ENCODE measurements around the gene TDRD7. TPM values are rescaled to one million over a fixed set of nuclear protein-coding genes. Genes with fewer than 3 reads are reported as not detected.

Gene TDRD7
- total and polyA plus RNA-seq, 2 of the 13 experiments (the other 11 are each of a cell fraction or from before 2014, with no cell fraction given): 9.8 to 15.5 TPM

DNA sequence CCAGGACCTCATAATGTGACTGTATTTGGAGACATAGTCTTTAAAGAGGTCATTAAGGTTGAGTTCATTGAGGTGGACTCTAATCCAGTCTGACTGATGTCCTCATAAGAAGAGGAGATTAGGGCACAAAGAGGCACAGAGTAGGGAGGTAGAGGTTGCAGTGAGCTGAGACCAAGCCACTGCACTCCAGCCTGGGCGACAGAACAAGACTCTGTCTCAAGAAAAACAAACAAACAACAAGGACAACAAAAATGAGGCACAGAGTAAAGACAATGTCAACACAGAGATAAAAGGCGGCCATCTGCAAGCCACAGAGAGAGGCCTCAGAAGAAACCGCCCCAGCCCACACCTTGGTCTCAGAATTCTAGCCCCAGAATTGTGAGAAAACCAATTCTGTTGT is 17.0 kb upstream of the TDRD7 start (continued):
- TF ChIP-seq ZNF619 (CRISPR knock-in tag; IDR thresholded peaks at IDR 0.05) (no peak), HOXA9 (CRISPR knock-in tag; IDR thresholded peaks at IDR 0.05; ENCODE audit: borderline replicate concordance) (no peak), EP300 (IDR thresholded peaks at IDR 0.05; ENCODE audit: low read depth in 2 of 2, low read length in 2 of 2) (peak in 1 of 2 experiments; percentile 86; a peak in 2 of 4 replicates), EP300 (CRISPR knock-in tag; IDR thresholded peaks at IDR 0.05; ENCODE audit: borderline replicate concordance) (peak; percentile 75; the same call in 1 of the 2 replicates), ZNF776 (CRISPR knock-in tag; IDR thresholded peaks at IDR 0.05) (no peak), TAF15 (IDR thresholded peaks at IDR 0.05; ENCODE audit: low read depth, low read length, poor library complexity, severe bottlenecking) (no peak), ELF1 (CRISPR knock-in tag; IDR thresholded peaks at IDR 0.05) (no peak), ZNF552 (CRISPR knock-in tag; IDR thresholded peaks at IDR 0.05; ENCODE audit: borderline replicate concordance) (no peak), ELF4 (CRISPR knock-in tag; IDR thresholded peaks at IDR 0.05; ENCODE audit: borderline replicate concordance) (no peak), GATAD1 (CRISPR knock-in tag; IDR thresholded peaks at IDR 0.05) (0 out of 2 replicates have a peak, but pooled peaks have one; percentile 27), MIER3 (CRISPR knock-in tag; IDR thresholded peaks at IDR 0.05; ENCODE audit: borderline replicate concordance) (peak; percentile 60; the same call in 1 of the 2 replicates), PCBP2 (optimal IDR thresholded peaks at IDR 0.05; ENCODE audit: low read depth, low read length, poor library complexity, severe bottlenecking) (no peak), DPF2 (CRISPR knock-in tag; IDR thresholded peaks at IDR 0.05; ENCODE audit: borderline replicate concordance, low read depth) (peak; percentile 58; the same call in 1 of the 2 replicates), CHD4 (IDR thresholded peaks at IDR 0.05; ENCODE audit: borderline replicate concordance, low read length) (no peak), NFYC (CRISPR knock-in tag; IDR thresholded peaks at IDR 0.05) (no peak)
- TF ChIP-seq, protein P1, sequence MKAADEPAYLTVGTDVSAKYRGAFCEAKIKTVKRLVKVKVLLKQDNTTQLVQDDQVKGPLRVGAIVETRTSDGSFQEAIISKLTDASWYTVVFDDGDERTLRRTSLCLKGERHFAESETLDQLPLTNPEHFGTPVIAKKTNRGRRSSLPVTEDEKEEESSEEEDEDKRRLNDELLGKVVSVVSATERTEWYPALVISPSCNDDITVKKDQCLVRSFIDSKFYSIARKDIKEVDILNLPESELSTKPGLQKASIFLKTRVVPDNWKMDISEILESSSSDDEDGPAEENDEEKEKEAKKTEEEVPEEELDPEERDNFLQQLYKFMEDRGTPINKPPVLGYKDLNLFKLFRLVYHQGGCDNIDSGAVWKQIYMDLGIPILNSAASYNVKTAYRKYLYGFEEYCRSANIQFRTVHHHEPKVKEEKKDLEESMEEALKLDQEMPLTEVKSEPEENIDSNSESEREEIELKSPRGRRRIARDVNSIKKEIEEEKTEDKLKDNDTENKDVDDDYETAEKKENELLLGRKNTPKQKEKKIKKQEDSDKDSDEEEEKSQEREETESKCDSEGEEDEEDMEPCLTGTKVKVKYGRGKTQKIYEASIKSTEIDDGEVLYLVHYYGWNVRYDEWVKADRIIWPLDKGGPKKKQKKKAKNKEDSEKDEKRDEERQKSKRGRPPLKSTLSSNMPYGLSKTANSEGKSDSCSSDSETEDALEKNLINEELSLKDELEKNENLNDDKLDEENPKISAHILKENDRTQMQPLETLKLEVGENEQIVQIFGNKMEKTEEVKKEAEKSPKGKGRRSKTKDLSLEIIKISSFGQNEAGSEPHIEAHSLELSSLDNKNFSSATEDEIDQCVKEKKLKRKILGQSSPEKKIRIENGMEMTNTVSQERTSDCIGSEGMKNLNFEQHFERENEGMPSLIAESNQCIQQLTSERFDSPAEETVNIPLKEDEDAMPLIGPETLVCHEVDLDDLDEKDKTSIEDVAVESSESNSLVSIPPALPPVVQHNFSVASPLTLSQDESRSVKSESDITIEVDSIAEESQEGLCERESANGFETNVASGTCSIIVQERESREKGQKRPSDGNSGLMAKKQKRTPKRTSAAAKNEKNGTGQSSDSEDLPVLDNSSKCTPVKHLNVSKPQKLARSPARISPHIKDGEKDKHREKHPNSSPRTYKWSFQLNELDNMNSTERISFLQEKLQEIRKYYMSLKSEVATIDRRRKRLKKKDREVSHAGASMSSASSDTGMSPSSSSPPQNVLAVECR (CRISPR knock-in tag; IDR thresholded peaks at IDR 0.05; ENCODE audit: borderline replicate concordance): peak; percentile 47; the same call in 1 of the 2 replicates
- TF ChIP-seq, protein P2, sequence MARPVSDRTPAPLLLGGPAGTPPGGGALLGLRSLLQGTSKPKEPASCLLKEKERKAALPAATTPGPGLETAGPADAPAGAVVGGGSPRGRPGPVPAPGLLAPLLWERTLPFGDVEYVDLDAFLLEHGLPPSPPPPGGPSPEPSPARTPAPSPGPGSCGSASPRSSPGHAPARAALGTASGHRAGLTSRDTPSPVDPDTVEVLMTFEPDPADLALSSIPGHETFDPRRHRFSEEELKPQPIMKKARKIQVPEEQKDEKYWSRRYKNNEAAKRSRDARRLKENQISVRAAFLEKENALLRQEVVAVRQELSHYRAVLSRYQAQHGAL (CRISPR knock-in tag; IDR thresholded peaks at IDR 0.05; ENCODE audit: not compliant biosample characterization): no peak
- TF ChIP-seq, protein P3, sequence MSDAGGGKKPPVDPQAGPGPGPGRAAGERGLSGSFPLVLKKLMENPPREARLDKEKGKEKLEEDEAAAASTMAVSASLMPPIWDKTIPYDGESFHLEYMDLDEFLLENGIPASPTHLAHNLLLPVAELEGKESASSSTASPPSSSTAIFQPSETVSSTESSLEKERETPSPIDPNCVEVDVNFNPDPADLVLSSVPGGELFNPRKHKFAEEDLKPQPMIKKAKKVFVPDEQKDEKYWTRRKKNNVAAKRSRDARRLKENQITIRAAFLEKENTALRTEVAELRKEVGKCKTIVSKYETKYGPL (CRISPR knock-in tag; IDR thresholded peaks at IDR 0.05): no peak
- TF ChIP-seq, protein P4, sequence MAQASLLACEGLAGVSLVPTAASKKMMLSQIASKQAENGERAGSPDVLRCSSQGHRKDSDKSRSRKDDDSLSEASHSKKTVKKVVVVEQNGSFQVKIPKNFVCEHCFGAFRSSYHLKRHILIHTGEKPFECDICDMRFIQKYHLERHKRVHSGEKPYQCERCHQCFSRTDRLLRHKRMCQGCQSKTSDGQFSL (CRISPR knock-in tag; IDR thresholded peaks at IDR 0.05): no peak
- TF ChIP-seq, protein P5, sequence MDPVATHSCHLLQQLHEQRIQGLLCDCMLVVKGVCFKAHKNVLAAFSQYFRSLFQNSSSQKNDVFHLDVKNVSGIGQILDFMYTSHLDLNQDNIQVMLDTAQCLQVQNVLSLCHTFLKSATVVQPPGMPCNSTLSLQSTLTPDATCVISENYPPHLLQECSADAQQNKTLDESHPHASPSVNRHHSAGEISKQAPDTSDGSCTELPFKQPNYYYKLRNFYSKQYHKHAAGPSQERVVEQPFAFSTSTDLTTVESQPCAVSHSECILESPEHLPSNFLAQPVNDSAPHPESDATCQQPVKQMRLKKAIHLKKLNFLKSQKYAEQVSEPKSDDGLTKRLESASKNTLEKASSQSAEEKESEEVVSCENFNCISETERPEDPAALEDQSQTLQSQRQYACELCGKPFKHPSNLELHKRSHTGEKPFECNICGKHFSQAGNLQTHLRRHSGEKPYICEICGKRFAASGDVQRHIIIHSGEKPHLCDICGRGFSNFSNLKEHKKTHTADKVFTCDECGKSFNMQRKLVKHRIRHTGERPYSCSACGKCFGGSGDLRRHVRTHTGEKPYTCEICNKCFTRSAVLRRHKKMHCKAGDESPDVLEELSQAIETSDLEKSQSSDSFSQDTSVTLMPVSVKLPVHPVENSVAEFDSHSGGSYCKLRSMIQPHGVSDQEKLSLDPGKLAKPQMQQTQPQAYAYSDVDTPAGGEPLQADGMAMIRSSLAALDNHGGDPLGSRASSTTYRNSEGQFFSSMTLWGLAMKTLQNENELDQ (CRISPR knock-in tag; IDR thresholded peaks at IDR 0.05; ENCODE audit: borderline replicate concordance): no peak

All from HepG2 (cell line).